HepG2 (cell line): ENCODE results near the gene MARCHF2. TPM values are rescaled to one million over a fixed set of nuclear protein-coding genes. Genes with fewer than 3 reads are reported as not detected.

Source experiments
- MIXL1 ChIP-seq: IDR thresholded peaks from 2 replicates; pipeline ENCODE4 v1.6.1; 2016
- NCOA2 ChIP-seq: sonication (generic); formaldehyde crosslinking; IDR thresholded peaks from 2 replicates; pipeline ENCODE4 v1.8.0; 2022; ENCODE audit warnings: inconsistent platforms
- SAP130 ChIP-seq: IDR thresholded peaks from 2 replicates; pipeline ENCODE4 v1.6.1; 2016; ENCODE audit warnings: low read depth
- TEAD3 ChIP-seq: optimal IDR thresholded peaks from 2 replicates; pipeline ENCODE3; 2016; ENCODE audit warnings: borderline replicate concordance
- ZNF362 ChIP-seq: sonication (generic); formaldehyde crosslinking; IDR thresholded peaks from 2 replicates; pipeline ENCODE4 v1.4.0; 2020; ENCODE audit warnings: missing genetic modification reagents, mild to moderate bottlenecking, borderline replicate concordance
- ZNF768 ChIP-seq: sonication (generic); formaldehyde crosslinking; IDR thresholded peaks from 2 replicates; pipeline ENCODE4 v1.4.0; 2020; ENCODE audit warnings: missing genetic modification reagents
- polyA plus RNA-seq, 8 experiments: library from polyadenylated mRNA; depleted of rRNA in 3 of 8; stranded (reverse) in 7 of 8; unstranded in 1 of 8; fragments of >200 nt; fragmentation: Illumina TruSeq in 4 of 8; extraction: Trizol in 4 of 8; gene quantifications; 2 replicates each; pipeline versions ENCODE4 v1.2.1 to v1.2.3, GENCODE V29; 2011 to 2016; ENCODE audit warnings: low read depth in 4 of 8, missing spikeins in 1 of 8, mixed read lengths in 1 of 8; ENCODE audit not compliant: insufficient read depth in 1 of 8
- total RNA-seq, 5 experiments: library from RNA; depleted of rRNA; stranded (reverse); fragments of >200 nt; fragmentation: Illumina TruSeq; extraction: Trizol; gene quantifications; 2 replicates each; pipeline ENCODE4 v1.2.3, GENCODE V29; 2016; ENCODE audit warnings: low read depth in 1 of 5
- TF ChIP-seq, protein P1 (sequence below): sonication (generic); IDR thresholded peaks from 2 replicates; pipeline ENCODE4 v1.6.1; 2016; ENCODE audit warnings: low read depth, borderline replicate concordance
- TF ChIP-seq, protein P2 (sequence below): sonication (generic); formaldehyde crosslinking; conservative IDR thresholded peaks from 2 replicates; pipeline ENCODE4 v1.8.0; 2022; ENCODE audit warnings: mild to moderate bottlenecking, moderate library complexity, missing genetic modification reagents
- TF ChIP-seq, protein P3 (sequence below): sonication (generic); formaldehyde crosslinking; IDR thresholded peaks from one replicate; pipeline ENCODE4 v1.5.1; 2020; ENCODE audit warnings: mild to moderate bottlenecking, missing genetic modification reagents; ENCODE audit errors: not compliant biosample characterization
- TF ChIP-seq, protein P4 (sequence below): sonication (generic); formaldehyde crosslinking; IDR thresholded peaks from 2 replicates; pipeline ENCODE4 v1.5.0; 2020; ENCODE audit warnings: mild to moderate bottlenecking, missing genetic modification reagents, borderline replicate concordance

MARCHF2 gene
- total and polyA plus RNA-seq, 2 of the 13 experiments (the other 11 are each of a cell fraction or from before 2014, with no cell fraction given) = 12.7 to 13.0 TPM

- TF ChIP-seq, protein P1, sequence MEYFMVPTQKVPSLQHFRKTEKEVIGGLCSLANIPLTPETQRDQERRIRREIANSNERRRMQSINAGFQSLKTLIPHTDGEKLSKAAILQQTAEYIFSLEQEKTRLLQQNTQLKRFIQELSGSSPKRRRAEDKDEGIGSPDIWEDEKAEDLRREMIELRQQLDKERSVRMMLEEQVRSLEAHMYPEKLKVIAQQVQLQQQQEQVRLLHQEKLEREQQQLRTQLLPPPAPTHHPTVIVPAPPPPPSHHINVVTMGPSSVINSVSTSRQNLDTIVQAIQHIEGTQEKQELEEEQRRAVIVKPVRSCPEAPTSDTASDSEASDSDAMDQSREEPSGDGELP = 0 out of 2 replicates have a peak, but pooled peaks have one; percentile 26
- TF ChIP-seq ZNF768 (peak; percentile 28; the same call in 1 of the 2 replicates), MIXL1 (CRISPR knock-in tag) (peak; percentile 18; the same call in 1 of the 2 replicates), ZNF362 (CRISPR knock-in tag) (peak; percentile 92), SAP130 (peak; percentile 71), NCOA2 (CRISPR knock-in tag) (peak; percentile 30; the same call in 1 of the 2 replicates), TEAD3 (CRISPR knock-in tag) (peak; percentile 5)
- TF ChIP-seq, protein P2, sequence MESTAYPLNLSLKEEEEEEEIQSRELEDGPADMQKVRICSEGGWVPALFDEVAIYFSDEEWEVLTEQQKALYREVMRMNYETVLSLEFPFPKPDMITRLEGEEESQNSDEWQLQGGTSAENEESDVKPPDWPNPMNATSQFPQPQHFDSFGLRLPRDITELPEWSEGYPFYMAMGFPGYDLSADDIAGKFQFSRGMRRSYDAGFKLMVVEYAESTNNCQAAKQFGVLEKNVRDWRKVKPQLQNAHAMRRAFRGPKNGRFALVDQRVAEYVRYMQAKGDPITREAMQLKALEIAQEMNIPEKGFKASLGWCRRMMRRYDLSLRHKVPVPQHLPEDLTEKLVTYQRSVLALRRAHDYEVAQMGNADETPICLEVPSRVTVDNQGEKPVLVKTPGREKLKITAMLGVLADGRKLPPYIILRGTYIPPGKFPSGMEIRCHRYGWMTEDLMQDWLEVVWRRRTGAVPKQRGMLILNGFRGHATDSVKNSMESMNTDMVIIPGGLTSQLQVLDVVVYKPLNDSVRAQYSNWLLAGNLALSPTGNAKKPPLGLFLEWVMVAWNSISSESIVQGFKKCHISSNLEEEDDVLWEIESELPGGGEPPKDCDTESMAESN (CRISPR knock-in tag) = peak; percentile 61; the same call in 1 of the 2 replicates
- TF ChIP-seq, protein P3, sequence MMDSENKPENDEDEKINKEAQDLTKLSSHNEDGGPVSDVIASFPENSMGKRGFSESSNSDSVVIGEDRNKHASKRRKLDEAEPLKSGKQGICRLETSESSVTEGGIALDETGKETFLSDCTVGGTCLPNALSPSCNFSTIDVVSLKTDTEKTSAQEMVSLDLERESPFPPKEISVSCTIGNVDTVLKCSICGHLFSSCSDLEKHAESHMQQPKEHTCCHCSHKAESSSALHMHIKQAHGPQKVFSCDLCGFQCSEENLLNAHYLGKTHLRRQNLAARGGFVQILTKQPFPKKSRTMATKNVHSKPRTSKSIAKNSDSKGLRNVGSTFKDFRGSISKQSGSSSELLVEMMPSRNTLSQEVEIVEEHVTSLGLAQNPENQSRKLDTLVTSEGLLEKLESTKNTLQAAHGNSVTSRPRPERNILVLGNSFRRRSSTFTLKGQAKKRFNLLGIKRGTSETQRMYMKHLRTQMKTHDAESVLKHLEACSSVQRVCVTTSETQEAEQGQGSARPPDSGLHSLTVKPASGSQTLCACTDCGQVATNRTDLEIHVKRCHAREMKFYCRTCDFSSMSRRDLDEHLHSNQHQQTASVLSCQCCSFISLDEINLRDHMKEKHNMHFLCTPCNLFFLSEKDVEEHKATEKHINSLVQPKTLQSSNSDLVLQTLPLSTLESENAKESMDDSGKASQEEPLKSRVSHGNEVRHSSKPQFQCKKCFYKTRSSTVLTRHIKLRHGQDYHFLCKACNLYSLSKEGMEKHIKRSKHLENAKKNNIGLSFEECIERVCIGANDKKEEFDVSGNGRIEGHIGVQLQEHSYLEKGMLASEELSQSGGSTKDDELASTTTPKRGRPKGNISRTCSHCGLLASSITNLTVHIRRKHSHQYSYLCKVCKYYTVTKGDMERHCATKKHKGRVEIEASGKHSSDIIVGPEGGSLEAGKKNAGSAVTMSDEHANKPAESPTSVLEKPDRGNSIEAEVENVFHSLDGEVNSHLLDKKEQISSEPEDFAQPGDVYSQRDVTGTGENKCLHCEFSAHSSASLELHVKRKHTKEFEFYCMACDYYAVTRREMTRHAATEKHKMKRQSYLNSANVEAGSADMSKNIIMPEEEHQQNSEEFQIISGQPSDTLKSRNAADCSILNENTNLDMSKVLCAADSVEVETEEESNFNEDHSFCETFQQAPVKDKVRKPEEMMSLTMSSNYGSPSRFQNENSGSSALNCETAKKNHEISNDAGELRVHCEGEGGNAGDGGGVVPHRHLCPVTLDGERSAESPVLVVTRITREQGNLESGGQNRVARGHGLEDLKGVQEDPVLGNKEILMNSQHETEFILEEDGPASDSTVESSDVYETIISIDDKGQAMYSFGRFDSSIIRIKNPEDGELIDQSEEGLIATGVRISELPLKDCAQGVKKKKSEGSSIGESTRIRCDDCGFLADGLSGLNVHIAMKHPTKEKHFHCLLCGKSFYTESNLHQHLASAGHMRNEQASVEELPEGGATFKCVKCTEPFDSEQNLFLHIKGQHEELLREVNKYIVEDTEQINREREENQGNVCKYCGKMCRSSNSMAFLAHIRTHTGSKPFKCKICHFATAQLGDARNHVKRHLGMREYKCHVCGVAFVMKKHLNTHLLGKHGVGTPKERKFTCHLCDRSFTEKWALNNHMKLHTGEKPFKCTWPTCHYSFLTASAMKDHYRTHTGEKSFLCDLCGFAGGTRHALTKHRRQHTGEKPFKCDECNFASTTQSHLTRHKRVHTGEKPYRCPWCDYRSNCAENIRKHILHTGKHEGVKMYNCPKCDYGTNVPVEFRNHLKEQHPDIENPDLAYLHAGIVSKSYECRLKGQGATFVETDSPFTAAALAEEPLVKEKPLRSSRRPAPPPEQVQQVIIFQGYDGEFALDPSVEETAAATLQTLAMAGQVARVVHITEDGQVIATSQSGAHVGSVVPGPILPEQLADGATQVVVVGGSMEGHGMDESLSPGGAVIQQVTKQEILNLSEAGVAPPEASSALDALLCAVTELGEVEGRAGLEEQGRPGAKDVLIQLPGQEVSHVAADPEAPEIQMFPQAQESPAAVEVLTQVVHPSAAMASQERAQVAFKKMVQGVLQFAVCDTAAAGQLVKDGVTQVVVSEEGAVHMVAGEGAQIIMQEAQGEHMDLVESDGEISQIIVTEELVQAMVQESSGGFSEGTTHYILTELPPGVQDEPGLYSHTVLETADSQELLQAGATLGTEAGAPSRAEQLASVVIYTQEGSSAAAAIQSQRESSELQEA (CRISPR knock-in tag) = peak; percentile 21
- TF ChIP-seq, protein P4, sequence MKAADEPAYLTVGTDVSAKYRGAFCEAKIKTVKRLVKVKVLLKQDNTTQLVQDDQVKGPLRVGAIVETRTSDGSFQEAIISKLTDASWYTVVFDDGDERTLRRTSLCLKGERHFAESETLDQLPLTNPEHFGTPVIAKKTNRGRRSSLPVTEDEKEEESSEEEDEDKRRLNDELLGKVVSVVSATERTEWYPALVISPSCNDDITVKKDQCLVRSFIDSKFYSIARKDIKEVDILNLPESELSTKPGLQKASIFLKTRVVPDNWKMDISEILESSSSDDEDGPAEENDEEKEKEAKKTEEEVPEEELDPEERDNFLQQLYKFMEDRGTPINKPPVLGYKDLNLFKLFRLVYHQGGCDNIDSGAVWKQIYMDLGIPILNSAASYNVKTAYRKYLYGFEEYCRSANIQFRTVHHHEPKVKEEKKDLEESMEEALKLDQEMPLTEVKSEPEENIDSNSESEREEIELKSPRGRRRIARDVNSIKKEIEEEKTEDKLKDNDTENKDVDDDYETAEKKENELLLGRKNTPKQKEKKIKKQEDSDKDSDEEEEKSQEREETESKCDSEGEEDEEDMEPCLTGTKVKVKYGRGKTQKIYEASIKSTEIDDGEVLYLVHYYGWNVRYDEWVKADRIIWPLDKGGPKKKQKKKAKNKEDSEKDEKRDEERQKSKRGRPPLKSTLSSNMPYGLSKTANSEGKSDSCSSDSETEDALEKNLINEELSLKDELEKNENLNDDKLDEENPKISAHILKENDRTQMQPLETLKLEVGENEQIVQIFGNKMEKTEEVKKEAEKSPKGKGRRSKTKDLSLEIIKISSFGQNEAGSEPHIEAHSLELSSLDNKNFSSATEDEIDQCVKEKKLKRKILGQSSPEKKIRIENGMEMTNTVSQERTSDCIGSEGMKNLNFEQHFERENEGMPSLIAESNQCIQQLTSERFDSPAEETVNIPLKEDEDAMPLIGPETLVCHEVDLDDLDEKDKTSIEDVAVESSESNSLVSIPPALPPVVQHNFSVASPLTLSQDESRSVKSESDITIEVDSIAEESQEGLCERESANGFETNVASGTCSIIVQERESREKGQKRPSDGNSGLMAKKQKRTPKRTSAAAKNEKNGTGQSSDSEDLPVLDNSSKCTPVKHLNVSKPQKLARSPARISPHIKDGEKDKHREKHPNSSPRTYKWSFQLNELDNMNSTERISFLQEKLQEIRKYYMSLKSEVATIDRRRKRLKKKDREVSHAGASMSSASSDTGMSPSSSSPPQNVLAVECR (CRISPR knock-in tag) = peak; percentile 58; the same call in 1 of the 2 replicates
These were observed 8.7 kb downstream of the MARCHF2 start (continued) for GRCh38 chr19:8421484-8422461.
